NCI-H748 (cell line): Measurements from ENCODE around the gene SELENOK.
A peak's percentile ranks its signal among the peaks of the same experiment; 100 is the strongest.

Source experiments
- DNase-seq: peaks from one replicate; lab custom pipeline; 2025; ENCODE audit not compliant: unreplicated experiment; lab: John Stamatoyannopoulos, UW

SELENOK gene

DNA sequence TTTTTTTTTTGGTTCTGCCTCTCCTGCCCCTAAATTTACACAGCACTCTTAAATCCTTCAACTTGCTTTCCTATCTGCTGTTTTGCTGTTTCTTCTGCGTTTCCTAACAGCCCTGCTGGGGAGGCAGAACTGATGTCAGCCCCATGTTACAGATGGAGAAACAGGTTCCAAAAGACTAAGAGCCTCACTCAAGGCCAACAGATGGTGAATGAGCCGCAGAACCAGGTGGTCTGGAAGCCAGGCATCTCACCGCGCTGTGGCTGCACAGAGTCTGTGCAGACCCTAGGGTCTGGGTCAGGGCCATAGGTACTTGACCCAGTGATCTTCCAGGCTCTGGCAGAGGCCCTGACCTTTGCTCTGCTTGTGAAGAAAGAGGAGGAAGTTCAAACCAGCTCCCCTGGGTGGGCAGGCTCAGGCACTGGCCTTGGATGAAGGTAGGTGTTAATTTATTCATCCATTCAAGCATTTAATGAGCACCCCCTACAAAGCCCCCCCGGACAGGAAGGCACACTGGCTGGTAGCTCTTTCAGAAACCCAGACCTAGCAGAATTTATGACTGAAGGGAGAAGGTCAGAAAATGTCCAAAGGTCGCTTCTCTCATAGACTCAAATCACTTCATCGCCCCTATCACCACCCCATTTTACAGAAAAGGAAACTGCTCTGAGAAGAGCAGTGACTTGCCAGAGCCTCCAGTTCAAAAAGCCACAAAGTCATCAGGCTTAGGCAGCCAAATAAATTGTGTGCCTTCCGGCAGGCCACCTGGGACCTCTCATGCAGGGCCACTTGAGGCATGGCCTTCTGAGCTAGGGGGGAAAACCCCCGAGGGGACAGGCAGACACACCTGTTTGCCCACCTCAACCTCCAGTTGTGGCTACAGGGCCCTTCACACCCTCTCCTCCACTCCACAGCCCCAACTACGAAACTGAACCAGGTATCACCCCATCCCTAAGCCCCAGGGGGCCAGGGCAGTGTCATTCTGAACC is 48.2 kb downstream of the SELENOK start:
- no peak for DNase-seq

DNA sequence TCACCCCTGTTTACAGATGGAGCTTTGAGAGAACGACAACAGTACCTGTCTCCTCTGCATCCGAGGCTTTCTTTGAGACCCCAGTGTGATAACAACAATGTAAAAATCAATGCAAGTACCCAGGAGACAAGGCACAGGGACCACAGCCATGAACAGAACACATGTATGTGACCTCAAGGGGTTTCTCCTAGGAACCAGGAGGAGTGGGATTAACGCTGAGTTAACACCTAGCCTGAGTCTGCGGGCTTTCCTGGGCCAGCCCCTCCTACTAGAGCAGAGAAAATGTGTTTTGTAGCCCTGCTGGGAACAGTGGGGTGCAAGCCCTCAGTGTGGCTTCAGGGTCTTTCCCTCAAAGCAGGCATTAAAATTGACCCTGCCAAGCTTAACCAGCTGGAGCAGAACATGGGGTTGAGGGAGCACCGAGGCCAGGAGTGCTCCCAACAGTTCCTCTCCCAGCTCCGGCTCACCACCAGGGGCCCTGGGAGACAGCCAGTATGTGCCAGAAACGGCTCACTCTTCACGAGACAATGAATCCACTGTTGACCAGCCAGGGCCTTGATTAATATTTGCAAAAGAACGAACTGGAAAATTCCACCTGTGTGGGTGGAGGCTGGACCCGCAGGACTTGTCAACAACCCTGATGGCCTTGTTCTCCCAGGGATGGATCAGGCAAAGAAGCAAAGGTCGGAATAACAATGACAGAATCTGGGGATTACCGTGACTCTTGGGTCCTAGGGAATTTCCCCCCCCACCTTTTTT is 49.0 kb downstream of the SELENOK start:
- peak; percentile 80 for DNase-seq

DNA sequence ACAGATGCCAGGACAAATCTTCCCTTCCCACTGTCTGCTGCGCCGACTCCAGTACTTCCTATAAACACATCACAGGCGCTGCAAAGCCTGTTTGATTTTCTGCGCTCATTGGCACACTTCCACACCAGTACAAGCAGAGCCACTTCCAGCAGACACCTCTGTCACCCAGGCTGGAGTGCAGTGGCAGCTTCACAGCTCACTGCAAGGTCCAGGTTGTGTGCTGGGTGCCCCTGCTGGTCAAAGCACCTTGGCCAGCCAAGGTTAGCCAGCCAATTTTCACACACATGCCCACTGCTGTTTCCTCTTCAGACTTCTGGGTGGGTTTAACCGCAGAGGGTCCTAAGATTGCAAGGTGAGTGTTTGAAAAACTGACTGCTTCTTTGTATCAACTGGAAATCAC is 50.4 kb downstream of the SELENOK start:
- no peak for DNase-seq

DNA sequence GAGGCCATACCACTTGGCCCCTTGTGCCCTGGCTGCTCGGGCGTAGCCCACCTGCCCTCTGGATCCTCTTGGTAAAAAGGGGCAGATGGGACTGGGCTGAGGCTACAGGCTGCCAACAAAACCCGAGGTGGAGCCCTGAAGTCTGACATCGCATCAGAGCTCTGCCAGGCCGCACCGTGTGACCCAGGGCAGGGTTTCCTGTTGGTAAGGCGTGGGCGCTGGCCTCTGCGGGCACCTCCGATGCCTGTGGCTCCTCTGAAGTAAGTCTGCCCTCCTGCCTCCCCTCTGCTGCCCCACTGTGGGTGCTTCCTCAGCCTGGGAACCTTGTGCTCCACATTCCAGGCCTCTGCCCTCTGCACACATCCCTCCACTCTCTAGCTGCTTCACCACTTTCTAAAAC is 54.3 kb downstream of the SELENOK start:
- DNase-seq = no peak

DNA sequence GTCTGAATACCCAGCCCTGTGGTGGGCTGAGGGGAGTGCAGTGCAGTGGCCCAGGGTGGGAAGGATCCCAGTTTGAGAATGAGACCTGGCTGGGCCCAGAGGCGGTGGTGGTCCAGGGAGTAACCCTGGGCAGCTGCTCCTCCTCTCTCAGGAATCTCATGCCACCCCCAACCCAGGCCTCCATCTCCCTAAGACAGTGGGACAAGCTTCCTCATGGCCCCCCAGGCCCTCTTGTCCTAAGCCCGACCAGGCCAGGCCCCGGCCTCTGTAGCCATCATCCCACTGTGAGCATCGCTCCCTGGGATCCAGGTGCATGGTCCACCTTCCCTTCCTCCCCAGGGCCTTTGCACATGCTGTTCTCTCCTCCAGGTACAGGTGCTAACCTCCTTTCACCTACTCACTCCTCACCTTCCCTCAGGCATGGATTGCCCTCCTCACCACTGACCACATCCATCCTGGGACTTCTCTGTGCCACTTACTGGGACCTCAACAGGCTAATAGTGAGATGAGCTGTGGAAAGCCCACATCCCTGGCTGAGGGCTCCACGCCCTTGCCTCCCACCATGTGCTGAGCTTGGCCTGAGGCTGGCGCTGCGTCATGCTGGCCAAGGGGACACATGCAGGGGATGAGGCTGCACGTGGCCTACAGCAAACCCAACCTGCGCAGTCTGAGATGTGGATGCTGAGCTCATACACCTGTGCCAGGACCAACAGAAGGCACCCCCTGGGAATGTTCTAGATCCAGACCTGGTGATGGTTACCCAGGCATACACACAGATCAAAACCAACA is 55.4 kb downstream of the SELENOK start:
- no peak for DNase-seq

DNA sequence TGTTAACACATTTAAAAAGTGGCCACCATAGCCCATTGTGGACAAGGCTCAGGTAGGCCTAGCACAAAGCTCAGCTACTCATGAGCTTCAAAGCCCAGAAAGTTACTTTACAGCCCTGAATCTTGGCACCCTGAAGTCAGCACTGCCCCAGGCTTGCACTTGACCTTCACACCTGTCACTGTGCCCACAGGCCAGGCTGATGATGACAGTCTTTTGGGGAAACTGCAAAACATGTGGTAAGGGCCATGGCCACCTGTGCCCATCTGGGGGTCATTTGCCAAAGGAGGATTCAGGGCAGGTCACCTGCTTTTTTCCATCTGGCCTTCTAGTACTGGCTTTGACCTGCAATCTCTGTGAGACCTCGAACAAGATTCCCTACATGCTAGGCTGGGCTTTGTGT is 56.4 kb downstream of the SELENOK start:
- no peak for DNase-seq

DNA sequence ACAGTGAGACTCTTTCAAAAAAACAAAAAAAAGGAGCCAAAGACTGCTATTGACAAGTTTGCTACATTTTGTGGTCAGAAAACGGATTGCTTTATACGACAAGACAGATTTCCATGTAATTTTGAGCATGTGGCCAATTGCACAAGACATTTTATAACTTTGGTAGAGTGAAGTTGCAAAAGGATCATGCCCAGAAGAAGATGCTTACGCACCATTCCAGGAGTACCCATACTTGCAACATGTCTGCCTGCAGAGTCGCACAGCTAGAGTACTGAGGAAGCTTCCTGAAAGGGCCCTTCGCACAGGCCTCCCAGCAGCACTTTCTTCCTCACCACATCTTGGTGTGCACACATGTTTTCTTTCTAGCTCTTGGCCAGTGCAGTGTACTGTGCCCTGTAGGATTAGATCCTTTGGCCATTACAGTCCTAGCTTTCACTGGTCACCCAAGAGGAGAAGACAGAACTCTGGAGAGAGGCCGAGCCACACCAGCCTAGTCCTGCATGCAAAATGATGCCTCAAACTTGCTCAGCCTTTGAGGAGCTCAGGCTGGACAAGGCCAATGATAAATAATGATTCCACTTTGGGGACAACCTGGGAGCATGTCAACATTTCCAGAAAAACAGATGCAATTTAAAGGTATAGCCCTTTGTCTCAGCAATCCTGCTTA is 57.1 kb downstream of the SELENOK start:
- DNase-seq = no peak
